Large intestine (tissue), 3 donors: ENCODE data around the gene SEC16A. TPM values are rescaled to one million over a fixed set of nuclear protein-coding genes. Genes with fewer than 3 reads are reported as not detected.

ENCODE experiments used
- DNase-seq, 2 donors: peaks; one replicate each; pipeline versions ENCODE4 v3.0.0 to v3.0.0-alpha.2; 2013
- H3K27ac ChIP-seq: one replicate; pipeline ENCODE4 v1.5.1; 2013; ENCODE audit warnings: low read length
- H3K27me3 ChIP-seq: 2 replicates; pipeline ENCODE4 v1.6.1; 2013; ENCODE audit warnings: low read length; ENCODE audit not compliant: control insufficient read depth, insufficient read depth
- H3K36me3 ChIP-seq: 2 replicates; pipeline ENCODE4 v1.6.1; 2013; ENCODE audit warnings: low read length; ENCODE audit not compliant: control insufficient read depth, insufficient read depth
- H3K4me1 ChIP-seq: one replicate; pipeline ENCODE4 v1.6.1; 2013; ENCODE audit warnings: low read length; ENCODE audit not compliant: control insufficient read depth, insufficient read depth
- H3K4me3 ChIP-seq: one replicate; pipeline ENCODE4 v1.5.1; 2013; ENCODE audit warnings: low read length
- H3K9me3 ChIP-seq: one replicate; pipeline ENCODE4 v1.6.1; 2013; ENCODE audit warnings: mild to moderate bottlenecking, low read depth, low read length, moderate library complexity; ENCODE audit not compliant: control insufficient read depth
- WGBS: methylation state at CpG from one replicate; pipeline ENCODE4 v1.1.5; 2013; ENCODE audit warnings: low lambda C conversion rate; ENCODE audit not compliant: insufficient coverage; 5-methylcytosine and 5-hydroxymethylcytosine counted together
- polyA plus RNA-seq: library from polyadenylated mRNA; unstranded; fragments of 120-200 nt; gene quantifications from one replicate; pipeline ENCODE4 v1.2.1, GENCODE V29; 2013

Gene SEC16A
- polyA plus RNA-seq, 1 donor: 51.4 TPM

- Histone ChIP-seq H3K4me3 (peak overlapping the region; percentile 81), H3K36me3 (peaks cover 17% of the 10 kb centered on the region), H3K27ac (peak overlapping the region; percentile 90), H3K9me3 (no peaks in the 10 kb centered on the region), H3K27me3 (peaks cover 8% of the 10 kb centered on the region), H3K4me1 (peaks cover 15% of the 10 kb centered on the region)
- 0% methylated on average over 4 of the region's 39 CpGs for WGBS
- peak; percentile 34 to 69 for DNase-seq
Measured at GRCh38 chr9:136482046-136482792, 621 bp downstream of the SEC16A start.

DNA sequence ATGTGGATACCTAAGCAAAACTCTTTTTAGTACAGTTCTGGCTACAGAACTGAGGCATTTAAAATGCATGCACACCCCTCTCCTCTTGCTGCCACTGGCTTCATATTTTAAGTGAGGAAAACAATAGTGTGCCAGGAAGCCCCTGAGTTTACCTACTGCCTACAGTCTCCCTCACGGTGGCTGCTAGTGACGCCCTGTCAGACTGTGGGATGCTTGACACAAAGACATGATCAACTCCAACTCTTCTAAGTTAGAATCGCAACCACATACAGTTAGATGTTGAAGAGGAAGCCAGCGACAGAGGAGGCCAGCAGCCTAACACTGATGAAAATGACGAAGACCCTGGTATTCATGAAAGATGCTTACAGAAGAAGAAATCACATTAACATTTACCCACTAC, 1.3 kb downstream of the SEC16A start:
- Histone ChIP-seq H3K27me3 (peaks cover 2% of the 10 kb centered on the region), H3K9me3 (no peaks in the 10 kb centered on the region), H3K4me1 (peaks cover 15% of the 10 kb centered on the region), H3K4me3 (peak overlapping the region; percentile 81), H3K27ac (no peak overlapping the region), H3K36me3 (peaks cover 23% of the 10 kb centered on the region)
- 53% methylated on average over 2 of the region's 5 CpGs for WGBS
- no peak for DNase-seq

DNA sequence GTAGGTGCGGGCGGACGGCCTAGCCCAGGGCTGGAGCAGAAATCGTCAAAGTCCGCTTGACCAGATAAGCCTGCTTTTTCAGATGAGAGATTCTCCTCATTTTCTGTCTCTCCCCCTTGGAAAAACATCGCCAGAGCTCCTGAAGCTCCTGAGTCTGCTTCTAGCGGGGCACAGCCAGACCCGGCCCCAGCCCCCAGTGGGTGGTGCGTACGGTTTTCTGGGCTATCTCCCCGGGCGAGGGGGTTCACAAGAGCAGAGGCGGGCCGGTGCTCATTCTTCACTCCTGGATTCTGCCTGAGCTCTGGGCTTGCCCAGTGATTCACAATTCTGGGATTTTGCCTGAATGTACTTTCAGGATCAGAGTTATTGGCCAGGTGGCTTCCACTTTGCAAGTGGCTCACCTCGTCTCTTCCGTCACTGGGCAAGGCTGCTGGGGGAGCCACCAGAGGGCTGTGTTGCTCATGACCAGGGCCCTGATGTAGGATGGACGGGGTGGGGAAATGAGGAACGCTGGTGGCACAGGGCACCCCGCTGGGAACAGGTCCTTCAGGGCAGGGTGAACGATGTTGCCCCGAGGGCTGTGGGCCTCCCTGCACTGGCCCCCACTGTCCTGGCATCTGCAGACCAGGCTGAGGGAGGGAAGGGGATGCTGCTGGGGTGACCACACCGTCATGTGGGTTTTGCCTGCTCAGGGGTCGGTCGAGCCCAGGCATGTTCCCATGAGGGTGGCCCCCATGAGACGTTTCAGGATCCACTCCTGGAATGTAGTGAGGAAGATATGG, 6.3 kb downstream of the SEC16A start:
- no CpG with 5 or more reads among the region's 25 CpGs for WGBS

GRCh38 chr9:136474974-136475865, 7.6 kb downstream of the SEC16A start:
- Histone ChIP-seq H3K36me3 (peaks cover 87% of the 10 kb centered on the region), H3K9me3 (no peaks in the 10 kb centered on the region), H3K27me3 (no peaks in the 10 kb centered on the region), H3K4me3 (no peak overlapping the region), H3K4me1 (no peaks in the 10 kb centered on the region), H3K27ac (no peak overlapping the region)
- WGBS: 100% methylated on average over 2 of the region's 34 CpGs
- no peak for DNase-seq

More for the DNA sequence above, 6.3 kb downstream of the SEC16A start:
- Histone ChIP-seq H3K27me3 (no peaks in the 10 kb centered on the region), H3K27ac (no peak overlapping the region), H3K4me3 (no peak overlapping the region), H3K36me3 (peaks cover 73% of the 10 kb centered on the region), H3K9me3 (no peaks in the 10 kb centered on the region), H3K4me1 (peaks cover 2% of the 10 kb centered on the region)
- no peak for DNase-seq

GRCh38 chr9:136474021-136474640, 8.7 kb downstream of the SEC16A start:
- Histone ChIP-seq H3K27ac (no peak overlapping the region), H3K9me3 (no peaks in the 10 kb centered on the region), H3K4me1 (no peaks in the 10 kb centered on the region), H3K4me3 (no peak overlapping the region), H3K27me3 (no peaks in the 10 kb centered on the region), H3K36me3 (peaks cover 90% of the 10 kb centered on the region)
- no peak for DNase-seq
- WGBS: no CpG with 5 or more reads among the region's 27 CpGs

DNA sequence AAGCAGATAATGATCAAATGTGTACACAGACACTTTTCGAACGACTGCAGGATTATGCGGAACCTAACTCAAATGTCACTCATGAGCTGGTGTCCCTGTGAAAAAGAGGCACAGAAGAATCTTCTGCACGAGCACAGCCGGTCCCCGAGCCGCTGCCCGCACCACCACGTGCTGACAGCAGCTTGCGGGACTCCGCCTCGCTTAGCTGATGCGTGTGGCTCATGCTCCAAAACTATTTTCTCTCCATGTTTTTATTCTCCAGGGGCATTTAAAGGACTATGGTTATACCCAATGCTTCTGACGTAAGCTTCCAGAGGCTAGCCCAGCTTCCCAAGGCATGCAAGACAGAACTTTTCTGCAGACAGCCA, 9.5 kb downstream of the SEC16A start:
- DNase-seq: no peak
- WGBS: no CpG with 5 or more reads among the region's 14 CpGs
- no peaks in the 10 kb centered on the region for H3K27me3 ChIP-seq
- H3K36me3 ChIP-seq: peaks cover 98% of the 10 kb centered on the region
- no peaks in the 10 kb centered on the region for H3K4me1 ChIP-seq
- no peak overlapping the region for H3K4me3 ChIP-seq
- no peaks in the 10 kb centered on the region for H3K9me3 ChIP-seq
- no peak overlapping the region for H3K27ac ChIP-seq

GRCh38 chr9:136472640-136473353, 10.0 kb downstream of the SEC16A start:
- Histone ChIP-seq H3K4me1 (no peaks in the 10 kb centered on the region), H3K27ac (no peak overlapping the region), H3K9me3 (no peaks in the 10 kb centered on the region), H3K4me3 (no peak overlapping the region), H3K36me3 (peaks cover 100% of the 10 kb centered on the region), H3K27me3 (no peaks in the 10 kb centered on the region)
- DNase-seq: no peak
- WGBS: no CpG with 5 or more reads among the region's 28 CpGs

DNA sequence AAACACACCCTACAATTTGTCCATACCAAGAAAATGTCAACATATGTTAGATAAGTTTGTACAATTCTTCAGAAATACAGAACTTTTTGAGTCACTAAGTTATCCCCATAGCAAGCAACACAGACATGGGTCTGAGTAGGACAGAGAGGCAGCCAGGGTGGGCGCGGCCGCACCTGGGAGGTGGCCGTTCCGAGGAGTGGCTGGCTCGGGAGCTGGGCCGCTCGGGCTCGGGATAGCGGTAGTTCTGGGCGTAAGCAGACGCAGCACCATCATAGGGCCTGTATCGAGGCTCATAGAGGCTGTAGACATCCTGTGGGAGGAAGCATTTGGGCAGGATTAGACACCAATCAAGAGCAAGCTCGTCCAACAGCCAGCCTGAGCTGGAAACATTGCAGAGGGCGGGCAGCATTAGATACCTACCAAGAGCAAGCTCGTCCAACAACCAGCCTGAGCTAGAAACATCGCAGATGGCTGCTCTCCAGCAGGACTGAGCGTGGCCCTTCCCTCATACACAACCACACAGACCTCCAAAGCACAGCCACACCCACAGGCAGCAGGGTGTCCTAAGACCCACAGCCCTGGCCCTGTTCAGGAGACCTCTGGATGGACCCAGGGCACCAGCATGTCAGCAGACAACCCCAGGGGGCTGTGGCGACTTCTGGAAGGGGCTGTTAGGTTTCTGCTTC, 10.9 kb downstream of the SEC16A start:
- DNase-seq: no peak
- Histone ChIP-seq H3K4me3 (no peak overlapping the region), H3K27me3 (no peaks in the 10 kb centered on the region), H3K27ac (no peak overlapping the region), H3K4me1 (no peaks in the 10 kb centered on the region), H3K9me3 (no peaks in the 10 kb centered on the region), H3K36me3 (peaks cover 98% of the 10 kb centered on the region)
- WGBS: no CpG with 5 or more reads among the region's 19 CpGs

DNA sequence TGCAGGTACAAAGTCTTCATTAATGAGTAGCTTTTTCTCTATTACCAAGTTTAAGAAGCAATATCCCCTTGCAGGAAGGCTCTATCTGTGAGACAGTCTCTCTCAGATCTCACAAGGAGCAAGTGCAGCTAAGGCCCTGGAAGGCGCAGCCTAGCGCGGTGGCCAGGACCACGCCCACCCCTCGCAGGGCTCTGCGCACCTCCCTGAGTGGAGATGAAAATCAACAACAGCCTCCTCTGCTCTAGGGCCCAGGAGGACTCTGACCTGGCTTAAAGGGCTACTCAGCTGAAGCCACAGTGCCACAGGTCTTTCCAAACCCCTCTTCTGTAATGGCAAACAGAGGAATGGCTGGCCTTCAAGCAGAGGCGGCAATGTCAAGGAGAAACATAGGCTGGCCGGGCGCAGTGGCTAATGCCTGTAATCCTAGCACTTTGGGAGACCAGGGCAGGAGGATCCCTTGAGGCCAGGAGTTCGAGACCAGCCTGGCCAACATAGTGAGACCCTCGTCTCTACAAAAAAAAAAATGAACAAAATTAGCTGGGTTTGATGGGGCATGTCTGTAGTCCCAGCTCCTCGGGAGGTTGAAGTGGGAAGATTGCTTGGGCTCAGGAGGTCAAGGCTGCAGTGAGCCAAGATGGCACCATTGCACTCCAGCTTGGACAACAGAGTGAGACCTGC, 11.9 kb downstream of the SEC16A start:
- H3K36me3 ChIP-seq: peaks cover 98% of the 10 kb centered on the region
- H3K27ac ChIP-seq: no peak overlapping the region
- WGBS: no CpG with 5 or more reads among the region's 12 CpGs

More for the DNA sequence above, 11.9 kb downstream of the SEC16A start:
- Histone ChIP-seq H3K4me3 (no peak overlapping the region), H3K9me3 (no peaks in the 10 kb centered on the region), H3K4me1 (no peaks in the 10 kb centered on the region), H3K27me3 (no peaks in the 10 kb centered on the region)
- DNase-seq: no peak
